Ishikawa (cell line): Measurements from ENCODE around the gene PID1.

Source experiments
- CEBPB ChIP-seq: IDR thresholded peaks from 2 replicates; pipeline ENCODE4 v1.6.1; 2012
- CREB1 ChIP-seq: IDR thresholded peaks from 2 replicates; pipeline ENCODE4 v1.6.1; 2012; ENCODE audit warnings: low read depth
- EGR1 ChIP-seq: IDR thresholded peaks from 2 replicates; pipeline ENCODE4 v1.6.1; 2012
- EP300 ChIP-seq: IDR thresholded peaks from 2 replicates; pipeline ENCODE4 v1.6.1; 2012; ENCODE audit warnings: borderline replicate concordance
- FOXM1 ChIP-seq: IDR thresholded peaks from 2 replicates; pipeline ENCODE4 v1.6.1; 2012; ENCODE audit warnings: low read depth, borderline replicate concordance
- MAX ChIP-seq: IDR thresholded peaks from 2 replicates; pipeline ENCODE4 v1.6.1; 2012
- NFIC ChIP-seq: IDR thresholded peaks from 2 replicates; pipeline ENCODE4 v1.6.1; 2012
- RAD21 ChIP-seq: IDR thresholded peaks from 2 replicates; pipeline ENCODE4 v1.6.1; 2012; ENCODE audit warnings: low read depth
- TAF1 ChIP-seq: IDR thresholded peaks from 2 replicates; pipeline ENCODE4 v1.6.1; 2012; ENCODE audit warnings: low read depth, mild to moderate bottlenecking
- TCF12 ChIP-seq: IDR thresholded peaks from 2 replicates; pipeline ENCODE4 v1.6.1; 2012; ENCODE audit warnings: low read depth
- TEAD4 ChIP-seq: IDR thresholded peaks from 2 replicates; pipeline ENCODE4 v1.6.1; 2012
- USF1 ChIP-seq: IDR thresholded peaks from 2 replicates; pipeline ENCODE4 v1.6.1; 2012
- YY1 ChIP-seq: IDR thresholded peaks from 2 replicates; pipeline ENCODE4 v1.6.1; 2012; ENCODE audit warnings: low read depth
- ZBTB7A ChIP-seq: IDR thresholded peaks from 2 replicates; pipeline ENCODE4 v1.6.1; 2012; ENCODE audit warnings: low read depth
- TF ChIP-seq, protein P1 (sequence below): IDR thresholded peaks from 2 replicates; pipeline ENCODE4 v1.6.1; 2012; ENCODE audit warnings: low read depth, mild to moderate bottlenecking

Gene PID1

DNA sequence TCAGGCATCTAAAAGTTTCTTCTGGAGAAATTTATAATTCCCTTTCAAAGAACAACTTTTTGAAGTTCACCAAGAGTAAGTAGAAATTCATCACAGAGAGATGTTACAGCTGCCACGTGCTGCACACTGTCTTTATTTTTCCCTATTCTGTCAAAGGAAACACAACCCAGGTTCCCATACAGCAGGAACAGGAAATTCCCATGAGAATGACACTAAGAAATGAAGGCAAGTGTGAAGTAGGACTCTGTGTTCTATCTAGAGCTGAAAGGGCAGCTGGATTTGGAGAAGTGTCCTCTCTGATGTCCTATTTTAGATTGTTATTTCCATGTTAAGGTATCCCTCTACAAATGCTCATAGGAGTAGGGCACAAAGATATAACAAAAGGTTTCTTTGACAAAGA, 58.8 kb downstream of the PID1 start:
- TF ChIP-seq TCF12, result no peak
- no peak for TF ChIP-seq EGR1
- TF ChIP-seq ZBTB7A, result no peak
- TF ChIP-seq TAF1, result no peak
- no peak for TF ChIP-seq RAD21
- no peak for TF ChIP-seq CEBPB
- TF ChIP-seq USF1, result no peak
- no peak for TF ChIP-seq FOXM1
- no peak for TF ChIP-seq CREB1
- TF ChIP-seq EP300, result no peak
- no peak for TF ChIP-seq MAX
- TF ChIP-seq, protein P1, sequence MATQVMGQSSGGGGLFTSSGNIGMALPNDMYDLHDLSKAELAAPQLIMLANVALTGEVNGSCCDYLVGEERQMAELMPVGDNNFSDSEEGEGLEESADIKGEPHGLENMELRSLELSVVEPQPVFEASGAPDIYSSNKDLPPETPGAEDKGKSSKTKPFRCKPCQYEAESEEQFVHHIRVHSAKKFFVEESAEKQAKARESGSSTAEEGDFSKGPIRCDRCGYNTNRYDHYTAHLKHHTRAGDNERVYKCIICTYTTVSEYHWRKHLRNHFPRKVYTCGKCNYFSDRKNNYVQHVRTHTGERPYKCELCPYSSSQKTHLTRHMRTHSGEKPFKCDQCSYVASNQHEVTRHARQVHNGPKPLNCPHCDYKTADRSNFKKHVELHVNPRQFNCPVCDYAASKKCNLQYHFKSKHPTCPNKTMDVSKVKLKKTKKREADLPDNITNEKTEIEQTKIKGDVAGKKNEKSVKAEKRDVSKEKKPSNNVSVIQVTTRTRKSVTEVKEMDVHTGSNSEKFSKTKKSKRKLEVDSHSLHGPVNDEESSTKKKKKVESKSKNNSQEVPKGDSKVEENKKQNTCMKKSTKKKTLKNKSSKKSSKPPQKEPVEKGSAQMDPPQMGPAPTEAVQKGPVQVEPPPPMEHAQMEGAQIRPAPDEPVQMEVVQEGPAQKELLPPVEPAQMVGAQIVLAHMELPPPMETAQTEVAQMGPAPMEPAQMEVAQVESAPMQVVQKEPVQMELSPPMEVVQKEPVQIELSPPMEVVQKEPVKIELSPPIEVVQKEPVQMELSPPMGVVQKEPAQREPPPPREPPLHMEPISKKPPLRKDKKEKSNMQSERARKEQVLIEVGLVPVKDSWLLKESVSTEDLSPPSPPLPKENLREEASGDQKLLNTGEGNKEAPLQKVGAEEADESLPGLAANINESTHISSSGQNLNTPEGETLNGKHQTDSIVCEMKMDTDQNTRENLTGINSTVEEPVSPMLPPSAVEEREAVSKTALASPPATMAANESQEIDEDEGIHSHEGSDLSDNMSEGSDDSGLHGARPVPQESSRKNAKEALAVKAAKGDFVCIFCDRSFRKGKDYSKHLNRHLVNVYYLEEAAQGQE, result no peak
- TF ChIP-seq YY1, result no peak
- TF ChIP-seq NFIC, result no peak
- no peak for TF ChIP-seq TEAD4

- TF ChIP-seq TEAD4 (no peak), EP300 (no peak), TAF1 (no peak), USF1 (no peak), NFIC (no peak), CEBPB (no peak), FOXM1 (no peak)
- TF ChIP-seq, protein P1, result no peak
These were observed 60.4 kb downstream of the PID1 start for GRCh38 chr2:229210641-229211040.

DNA sequence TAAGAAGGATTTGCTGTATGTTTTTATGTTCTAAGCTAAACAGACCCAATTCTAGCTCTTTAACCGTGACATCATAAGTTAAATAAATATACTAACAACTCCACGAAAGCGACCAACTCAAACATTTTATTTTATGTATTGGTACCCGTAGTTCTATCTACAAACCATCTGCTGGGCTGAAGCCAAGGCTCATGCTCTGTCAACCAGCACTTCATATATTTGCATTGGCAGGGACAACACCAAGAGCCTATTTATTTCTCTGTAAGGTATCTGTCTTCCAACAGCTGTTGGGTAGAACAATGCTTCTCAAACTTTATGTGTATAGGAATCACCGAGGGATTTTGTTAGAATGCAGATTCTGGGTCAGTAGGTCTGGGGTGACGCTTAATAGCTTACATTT, 64.5 kb downstream of the PID1 start:
- TF ChIP-seq USF1, result no peak
- TF ChIP-seq NFIC, result no peak
- TF ChIP-seq CREB1, result no peak
- TF ChIP-seq, protein P1, result no peak

DNA sequence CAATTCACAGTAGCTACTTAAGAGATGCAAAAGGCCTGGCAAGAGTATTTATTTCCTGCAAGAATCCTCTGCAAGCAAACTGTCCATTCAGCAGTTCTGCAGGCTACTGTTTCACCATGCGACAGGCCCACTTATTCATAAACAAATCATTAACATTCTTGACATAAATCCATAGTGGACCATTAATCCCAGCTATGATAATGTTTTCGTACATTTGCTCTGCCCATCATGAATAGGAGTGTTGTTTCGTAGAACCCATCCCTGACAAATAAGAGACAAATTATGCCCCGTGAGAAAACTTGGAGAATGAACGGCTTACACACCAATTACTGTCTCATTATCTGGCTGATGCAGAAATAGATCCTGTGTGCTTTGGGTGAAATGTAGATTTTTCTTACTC, 65.4 kb downstream of the PID1 start:
- TF ChIP-seq USF1, result no peak
- no peak for TF ChIP-seq RAD21
- TF ChIP-seq, protein P1, result no peak
- TF ChIP-seq ZBTB7A, result no peak
- no peak for TF ChIP-seq TAF1
- no peak for TF ChIP-seq EP300
- TF ChIP-seq FOXM1, result no peak
- no peak for TF ChIP-seq EGR1
- no peak for TF ChIP-seq YY1
- no peak for TF ChIP-seq TEAD4
- no peak for TF ChIP-seq TCF12
